ENCODE results near the gene EXPH5.

The EXPH5 gene

GRCh38 chr11:108541531-108541930, 52.0 kb downstream of the EXPH5 start:
- no peak overlapping the region for H3K4me3 ChIP-seq (ENCODE audit: low read depth, low read length)
- TF ChIP-seq CTCF (IDR thresholded peaks at IDR 0.05; ENCODE audit: insufficient read depth, low read depth, low read length, missing control alignments): no peak
- DNase-seq (ENCODE audit: low read depth): no peak

GRCh38 chr11:108538502-108538901, 55.1 kb downstream of the EXPH5 start:
- H3K4me3 ChIP-seq (ENCODE audit: low read depth, low read length): no peak overlapping the region

GRCh38 chr11:108538022-108538424, 55.5 kb downstream of the EXPH5 start:
- H3K4me3 ChIP-seq (ENCODE audit: low read depth, low read length): no peak overlapping the region
- TF ChIP-seq CTCF (IDR thresholded peaks at IDR 0.05; ENCODE audit: insufficient read depth, low read depth, low read length, missing control alignments): no peak
- no peak for DNase-seq (ENCODE audit: low read depth)

More at GRCh38 chr11:108538502-108538901, 55.1 kb downstream of the EXPH5 start:
- no peak for DNase-seq (ENCODE audit: low read depth)
- no peak for TF ChIP-seq CTCF (IDR thresholded peaks at IDR 0.05; ENCODE audit: insufficient read depth, low read depth, low read length, missing control alignments)

GRCh38 chr11:108536783-108537182, 56.8 kb downstream of the EXPH5 start:
- no peak for TF ChIP-seq CTCF (IDR thresholded peaks at IDR 0.05; ENCODE audit: insufficient read depth, low read depth, low read length, missing control alignments)
- H3K4me3 ChIP-seq (ENCODE audit: low read depth, low read length): no peak overlapping the region
- no peak for DNase-seq (ENCODE audit: low read depth)

- H3K4me3 ChIP-seq (ENCODE audit: low read depth, low read length): no peak overlapping the region
- no peak for TF ChIP-seq CTCF (IDR thresholded peaks at IDR 0.05; ENCODE audit: insufficient read depth, low read depth, low read length, missing control alignments)
- no peak for DNase-seq (ENCODE audit: low read depth)
Measured at GRCh38 chr11:108535384-108535955, 58.1 kb downstream of the EXPH5 start.

GRCh38 chr11:108534274-108534882, 59.2 kb downstream of the EXPH5 start:
- no peak for DNase-seq (ENCODE audit: low read depth)
- no peak overlapping the region for H3K4me3 ChIP-seq (ENCODE audit: low read depth, low read length)
- no peak for TF ChIP-seq CTCF (IDR thresholded peaks at IDR 0.05; ENCODE audit: insufficient read depth, low read depth, low read length, missing control alignments)

GRCh38 chr11:108530426-108530825, 63.1 kb downstream of the EXPH5 start:
- H3K4me3 ChIP-seq (ENCODE audit: low read depth, low read length): no peak overlapping the region
- DNase-seq (ENCODE audit: low read depth): no peak
- no peak for TF ChIP-seq CTCF (IDR thresholded peaks at IDR 0.05; ENCODE audit: insufficient read depth, low read depth, low read length, missing control alignments)

Measured in GM12865 (cell line).